C4-2B (cell line): ENCODE measurements around the gene APOC1.
"Not testable (repeated sequence)": the region's sequence is repeated elsewhere in the genome, so short reads cannot be mapped to it uniquely, and the experiment has no call there.

Experiments used
- H3K27ac ChIP-seq: fragments of 450-650 bp; 2 replicates; pipeline ENCODE4 v1.5.1; 2017
- CTCF ChIP-seq: fragments of 450-650 bp; conservative IDR thresholded peaks from 2 replicates; pipeline ENCODE4 v1.5.1; 2017; ENCODE audit warnings: mild to moderate bottlenecking
- ZFX ChIP-seq: fragments of 450-650 bp; IDR thresholded peaks from 2 replicates; pipeline ENCODE4 v1.6.1; 2017

The APOC1 gene

GRCh38 chr19:44874317-44874716, 40.1 kb upstream of the APOC1 start:
- no peak overlapping the region for H3K27ac ChIP-seq
- TF ChIP-seq CTCF, result no peak
- TF ChIP-seq ZFX, result no peak

GRCh38 chr19:44875666-44876451, 38.5 kb upstream of the APOC1 start:
- TF ChIP-seq ZFX (no peak), CTCF (no peak)
- no peak overlapping the region for H3K27ac ChIP-seq

- no peak for TF ChIP-seq CTCF
- TF ChIP-seq ZFX, result no peak
- H3K27ac ChIP-seq, result no peak overlapping the region; the same call in 1 of the 2 replicates
Observed at GRCh38 chr19:44876930-44877535, 37.4 kb upstream of the APOC1 start.

- no peak for TF ChIP-seq ZFX
- TF ChIP-seq CTCF, result no peak
- H3K27ac ChIP-seq, result peak overlapping the region; percentile 62
Observed at GRCh38 chr19:44878120-44878865, 36.1 kb upstream of the APOC1 start.

GRCh38 chr19:44879309-44880065, 34.9 kb upstream of the APOC1 start:
- no peak for TF ChIP-seq ZFX
- no peak for TF ChIP-seq CTCF
- peak overlapping the region; percentile 62 for H3K27ac ChIP-seq

- TF ChIP-seq CTCF, result no peak
- no peak for TF ChIP-seq ZFX
- H3K27ac ChIP-seq, result no peak overlapping the region
Observed at GRCh38 chr19:44882063-44882462, 32.3 kb upstream of the APOC1 start.

- H3K27ac ChIP-seq, result not testable (repeated sequence)
Observed at GRCh38 chr19:44882619-44883397, 31.6 kb upstream of the APOC1 start.
